Osteoblast (primary cell): Measurements from ENCODE around the gene SOX6. TPM values are rescaled to one million over a fixed set of nuclear protein-coding genes. Genes with fewer than 3 reads are reported as not detected.

ENCODE experiments used
- DNase-seq: peaks from one replicate; pipeline ENCODE4 v3.0.0; 2011; ENCODE audit warnings: low spot score, mixed read lengths; ENCODE audit not compliant: insufficient read length; ENCODE audit errors: missing footprints
- H2AFZ ChIP-seq: 2 replicates; pipeline ENCODE4 v1.6.0; 2011; ENCODE audit warnings: mild to moderate bottlenecking, low read length
- H3K27ac ChIP-seq: 2 replicates; pipeline ENCODE4 v1.5.1; 2011; ENCODE audit warnings: mild to moderate bottlenecking, low read depth, low read length, moderate library complexity
- H3K27me3 ChIP-seq: 2 replicates; pipeline ENCODE4 v1.6.0; 2012; ENCODE audit warnings: mild to moderate bottlenecking, control low read depth, inconsistent platforms, low read length, moderate library complexity; ENCODE audit not compliant: insufficient read depth
- H3K36me3 ChIP-seq: 2 replicates; pipeline ENCODE4 v1.5.1; 2011; ENCODE audit warnings: mild to moderate bottlenecking, low read length, control low read depth, moderate library complexity; ENCODE audit not compliant: insufficient read depth
- H3K4me1 ChIP-seq: 2 replicates; pipeline ENCODE4 v1.5.1; 2011; ENCODE audit warnings: mild to moderate bottlenecking, low read length, control low read depth, moderate library complexity; ENCODE audit not compliant: insufficient read depth
- H3K4me2 ChIP-seq: 2 replicates; pipeline ENCODE4 v1.6.0; 2011; ENCODE audit warnings: mild to moderate bottlenecking, low read length; ENCODE audit not compliant: insufficient read depth
- H3K4me3 ChIP-seq: fragments of 200-600 bp; sonication (generic); 3 replicates; pipeline ENCODE4 v1.5.1; 2012; ENCODE audit warnings: mild to moderate bottlenecking, low read length, inconsistent platforms; ENCODE audit not compliant: insufficient read depth
- H3K79me2 ChIP-seq: 2 replicates; pipeline ENCODE4 v1.6.0; 2012; ENCODE audit warnings: mild to moderate bottlenecking, low read length, control low read depth, inconsistent platforms; ENCODE audit not compliant: insufficient read depth
- H3K9me3 ChIP-seq: 2 replicates; pipeline ENCODE4 v1.5.1; 2011; ENCODE audit warnings: low read depth, low read length, control low read depth
- H4K20me1 ChIP-seq: 2 replicates; pipeline ENCODE4 v1.6.0; 2012; ENCODE audit warnings: mild to moderate bottlenecking, low read length, control low read depth; ENCODE audit not compliant: insufficient read depth
- total RNA-seq: library from RNA; depleted of rRNA; stranded (reverse); fragments of >200 nt; gene quantifications from 2 replicates; pipeline ENCODE4 v1.2.3, GENCODE V29; 2012
- TF ChIP-seq, protein P1 (sequence below): IDR thresholded peaks from 2 replicates; pipeline ENCODE4 v1.5.1; 2011; ENCODE audit warnings: mild to moderate bottlenecking, low read depth, low read length, moderate library complexity; ENCODE audit errors: extremely low read depth

The SOX6 gene
- total RNA-seq, 1 donor: 3.3 TPM

DNA sequence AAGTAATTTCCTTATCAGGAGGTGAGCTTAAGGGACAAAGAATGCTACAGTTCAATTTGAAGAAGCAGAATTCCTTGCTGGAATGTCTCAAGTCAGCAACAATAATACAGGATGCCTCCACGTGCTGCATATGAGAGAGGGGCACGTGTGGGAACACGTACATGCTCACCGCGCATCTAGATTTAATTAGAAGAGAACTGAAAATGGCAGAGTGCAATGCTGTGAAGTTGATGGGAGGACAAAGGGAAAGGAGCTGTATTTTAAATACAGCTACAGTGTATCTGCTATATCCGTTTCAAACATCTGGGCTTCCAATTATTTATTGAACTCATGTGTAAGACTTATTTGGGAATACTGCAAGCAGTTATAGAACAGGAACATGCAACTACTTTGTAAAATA lies 328.7 kb downstream of the SOX6 start:
- Histone ChIP-seq H3K4me2 (no peak overlapping the region), H2AFZ (no peak overlapping the region)
- TF ChIP-seq, protein P1, sequence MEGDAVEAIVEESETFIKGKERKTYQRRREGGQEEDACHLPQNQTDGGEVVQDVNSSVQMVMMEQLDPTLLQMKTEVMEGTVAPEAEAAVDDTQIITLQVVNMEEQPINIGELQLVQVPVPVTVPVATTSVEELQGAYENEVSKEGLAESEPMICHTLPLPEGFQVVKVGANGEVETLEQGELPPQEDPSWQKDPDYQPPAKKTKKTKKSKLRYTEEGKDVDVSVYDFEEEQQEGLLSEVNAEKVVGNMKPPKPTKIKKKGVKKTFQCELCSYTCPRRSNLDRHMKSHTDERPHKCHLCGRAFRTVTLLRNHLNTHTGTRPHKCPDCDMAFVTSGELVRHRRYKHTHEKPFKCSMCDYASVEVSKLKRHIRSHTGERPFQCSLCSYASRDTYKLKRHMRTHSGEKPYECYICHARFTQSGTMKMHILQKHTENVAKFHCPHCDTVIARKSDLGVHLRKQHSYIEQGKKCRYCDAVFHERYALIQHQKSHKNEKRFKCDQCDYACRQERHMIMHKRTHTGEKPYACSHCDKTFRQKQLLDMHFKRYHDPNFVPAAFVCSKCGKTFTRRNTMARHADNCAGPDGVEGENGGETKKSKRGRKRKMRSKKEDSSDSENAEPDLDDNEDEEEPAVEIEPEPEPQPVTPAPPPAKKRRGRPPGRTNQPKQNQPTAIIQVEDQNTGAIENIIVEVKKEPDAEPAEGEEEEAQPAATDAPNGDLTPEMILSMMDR: no peak

DNA sequence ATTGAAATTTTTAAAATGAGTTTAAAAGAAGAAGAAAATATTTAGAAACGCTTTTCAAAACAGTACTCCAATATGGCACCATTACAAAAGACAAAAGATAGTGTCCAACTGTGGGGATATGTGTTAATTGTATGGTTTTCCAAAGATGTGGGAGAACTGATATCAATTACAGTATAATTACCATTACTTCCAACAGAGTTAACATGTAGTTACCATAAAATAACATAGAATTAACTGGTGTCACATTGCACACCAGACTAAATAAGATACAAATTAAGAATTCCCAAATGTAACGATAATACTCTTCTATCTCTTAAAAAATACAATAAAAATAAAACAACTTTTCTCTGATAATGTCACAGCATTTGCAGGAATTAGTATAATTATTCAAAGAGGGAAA lies 329.5 kb downstream of the SOX6 start:
- Histone ChIP-seq H3K9me3 (no peaks in the 10 kb centered on the region), H2AFZ (no peak overlapping the region), H3K27me3 (no peaks in the 10 kb centered on the region), H4K20me1 (no peaks in the 10 kb centered on the region), H3K36me3 (no peaks in the 10 kb centered on the region), H3K79me2 (no peaks in the 10 kb centered on the region), H3K4me1 (no peaks in the 10 kb centered on the region), H3K27ac (no peak overlapping the region), H3K4me2 (no peak overlapping the region), H3K4me3 (no peak overlapping the region)
- DNase-seq: no peak
- TF ChIP-seq, protein P1: no peak

More for the DNA sequence above, 328.7 kb downstream of the SOX6 start:
- no peaks in the 10 kb centered on the region for H3K79me2 ChIP-seq
- H3K27ac ChIP-seq: no peak overlapping the region
- H3K27me3 ChIP-seq: no peaks in the 10 kb centered on the region
- no peaks in the 10 kb centered on the region for H3K9me3 ChIP-seq
- H4K20me1 ChIP-seq: no peaks in the 10 kb centered on the region
- H3K36me3 ChIP-seq: no peaks in the 10 kb centered on the region
- no peaks in the 10 kb centered on the region for H3K4me1 ChIP-seq
- no peak overlapping the region for H3K4me3 ChIP-seq
- no peak for DNase-seq

DNA sequence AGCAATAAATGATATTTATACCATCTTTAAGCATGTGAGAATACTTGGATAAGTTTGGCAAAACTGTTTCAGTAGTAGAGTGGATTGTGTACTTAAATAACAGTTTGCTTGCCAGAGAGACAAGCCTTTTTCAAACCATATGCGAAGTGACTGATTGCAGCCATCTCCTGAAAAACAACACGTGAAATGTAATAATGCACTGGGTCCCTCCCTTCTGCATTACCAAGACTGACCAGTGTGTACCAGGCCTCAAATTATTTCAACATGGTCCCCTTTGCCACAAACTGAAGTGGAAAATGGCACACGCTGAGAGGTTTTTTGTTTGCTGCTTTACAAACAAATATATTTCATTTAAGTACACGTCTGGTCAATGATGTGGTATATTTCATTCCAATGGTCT lies 337.4 kb downstream of the SOX6 start:
- no peak overlapping the region for H2AFZ ChIP-seq
- H3K79me2 ChIP-seq: no peaks in the 10 kb centered on the region
- no peaks in the 10 kb centered on the region for H3K9me3 ChIP-seq
- H3K27me3 ChIP-seq: no peaks in the 10 kb centered on the region
- no peak overlapping the region for H3K27ac ChIP-seq
- H3K4me1 ChIP-seq: no peaks in the 10 kb centered on the region
- H3K4me3 ChIP-seq: no peak overlapping the region
- TF ChIP-seq, protein P1: no peak
- DNase-seq: peak; percentile 30
- H4K20me1 ChIP-seq: no peaks in the 10 kb centered on the region
- H3K4me2 ChIP-seq: no peak overlapping the region
- no peaks in the 10 kb centered on the region for H3K36me3 ChIP-seq

DNA sequence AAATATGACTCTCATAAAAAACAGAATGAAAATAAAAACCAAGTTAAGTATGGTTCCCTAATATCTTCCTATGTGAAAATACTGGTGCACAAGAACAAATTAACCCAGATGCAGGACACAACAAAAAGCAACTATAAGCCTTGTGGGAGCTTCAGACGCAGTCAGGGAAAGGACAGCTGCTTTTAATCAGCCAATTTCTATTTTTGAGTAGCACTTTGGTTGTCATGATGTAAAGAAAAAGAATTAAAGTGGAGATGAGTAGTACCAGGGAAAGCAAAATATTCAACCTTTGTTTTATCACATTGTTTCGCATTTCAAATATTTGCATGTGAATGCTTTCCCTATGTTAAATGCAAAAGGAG lies 339.9 kb downstream of the SOX6 start:
- DNase-seq: no peak
- no peak overlapping the region for H2AFZ ChIP-seq
- TF ChIP-seq, protein P1: no peak

More for the DNA sequence above, 339.9 kb downstream of the SOX6 start:
- Histone ChIP-seq H3K4me3 (no peak overlapping the region), H3K27me3 (no peaks in the 10 kb centered on the region), H3K27ac (no peak overlapping the region), H3K4me1 (no peaks in the 10 kb centered on the region), H3K4me2 (no peak overlapping the region), H3K79me2 (no peaks in the 10 kb centered on the region), H3K9me3 (no peaks in the 10 kb centered on the region), H3K36me3 (no peaks in the 10 kb centered on the region), H4K20me1 (no peaks in the 10 kb centered on the region)
